Activated naive CD4-positive, alpha-beta T cell treated with anti-CD3 and anti-CD28 coated beads for 36 hours (primary cell): ENCODE data around the gene ARHGAP42. TPM values are rescaled to one million over a fixed set of nuclear protein-coding genes. Genes with fewer than 3 reads are reported as not detected.
"Not testable (repeated sequence)": the region's sequence is repeated elsewhere in the genome, so short reads cannot be mapped to it uniquely, and the experiment has no call there.

Experiments used
- CTCF ChIA-PET: fragments of 350-600 bp; sonication (Branson Sonifier 250); formaldehyde crosslinking; loops from one replicate; lab custom pipeline; 2021; ENCODE audit warnings: antibody characterized with exemption; lab: Charles Lee
- DNase-seq: peaks from one replicate; pipeline ENCODE4 v3.0.0-alpha.2; 2020
- H3K27ac Mint-ChIP-seq: one replicate; pipeline ENCODE4 v1.8.0; 2021; ENCODE audit warnings: mild to moderate bottlenecking, mixed read lengths
- H3K27me3 Mint-ChIP-seq: one replicate; pipeline ENCODE4 v1.8.0; 2021; ENCODE audit warnings: low read depth, mixed read lengths
- H3K36me3 Mint-ChIP-seq: one replicate; pipeline ENCODE4 v1.8.0; 2021; ENCODE audit warnings: low read depth, mixed read lengths
- H3K4me1 Mint-ChIP-seq: one replicate; pipeline ENCODE4 v1.8.0; 2021; ENCODE audit warnings: low read depth, mixed read lengths
- H3K4me3 Mint-ChIP-seq: one replicate; pipeline ENCODE4 v1.8.0; 2021; ENCODE audit warnings: mild to moderate bottlenecking, moderate library complexity, mixed read lengths
- H3K9me3 Mint-ChIP-seq: one replicate; pipeline ENCODE4 v1.8.0; 2021; ENCODE audit warnings: mixed read lengths
- intact Hi-C: fragments of 100-400 bp; cut with micrococcal nuclease; formaldehyde crosslinking; loops from one replicate; pipeline ENCODE4 v1.15.1; 2023
- total RNA-seq, 2 experiments: library from RNA; stranded (reverse); gene quantifications; one replicate each; pipeline ENCODE4 v1.2.3, GENCODE V29; 2021

The ARHGAP42 gene
- total RNA-seq, 2 experiments from 2014 or later, result not detected

DNA sequence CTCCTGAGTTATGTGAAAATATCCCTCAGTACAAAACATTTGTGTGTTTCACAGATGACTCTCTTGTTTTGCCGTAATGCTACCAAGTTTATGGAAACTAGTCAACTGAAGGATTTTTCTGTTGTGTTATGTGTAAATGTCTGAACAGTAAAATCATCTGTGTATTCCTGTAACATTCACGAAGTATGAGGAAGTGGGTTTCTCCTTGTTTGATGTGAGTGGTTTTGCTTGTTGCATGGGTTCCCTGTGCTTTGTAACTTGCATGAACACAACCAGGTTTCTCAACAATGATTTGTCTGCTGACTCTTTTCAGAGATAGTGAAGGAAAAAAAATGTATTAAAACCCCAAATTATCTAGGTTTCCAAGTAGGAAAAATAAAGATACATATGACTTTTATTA lies 304.5 kb downstream of the ARHGAP42 start:
- Mint-ChIP-seq H3K4me1 (no peaks in the 10 kb centered on the region), H3K4me3 (no peak overlapping the region), H3K36me3 (no peaks in the 10 kb centered on the region), H3K27ac (no peak overlapping the region), H3K27me3 (no peaks in the 10 kb centered on the region), H3K9me3 (no peaks in the 10 kb centered on the region)
- CTCF ChIA-PET, result no interaction called here
- intact Hi-C loops, result no loop called here
- no peak for DNase-seq

DNA sequence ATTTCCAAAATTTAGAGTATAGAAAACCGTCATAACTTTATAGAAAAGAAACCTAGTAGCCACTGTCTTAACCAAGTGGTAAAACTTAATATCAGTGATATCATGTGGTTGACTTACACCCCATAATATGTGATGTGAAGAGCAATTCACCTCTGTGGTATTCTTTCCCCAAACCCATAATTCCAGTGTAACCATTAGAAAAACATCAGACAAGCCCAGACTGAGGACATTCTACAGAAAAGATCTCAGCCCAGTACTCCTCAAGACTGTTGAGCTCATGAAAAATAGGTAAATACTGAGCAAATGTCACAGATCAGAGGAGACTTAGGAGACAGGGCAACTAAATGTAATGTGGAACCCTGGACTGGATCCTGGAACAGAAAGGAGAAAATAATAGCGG lies 307.9 kb downstream of the ARHGAP42 start:
- CTCF ChIA-PET, result no interaction called here
- Mint-ChIP-seq H3K4me3 (no peak overlapping the region), H3K36me3 (no peaks in the 10 kb centered on the region), H3K27ac (no peak overlapping the region), H3K4me1 (no peaks in the 10 kb centered on the region), H3K9me3 (no peaks in the 10 kb centered on the region), H3K27me3 (no peaks in the 10 kb centered on the region)
- no peak for DNase-seq
- intact Hi-C loops, result no loop called here

DNA sequence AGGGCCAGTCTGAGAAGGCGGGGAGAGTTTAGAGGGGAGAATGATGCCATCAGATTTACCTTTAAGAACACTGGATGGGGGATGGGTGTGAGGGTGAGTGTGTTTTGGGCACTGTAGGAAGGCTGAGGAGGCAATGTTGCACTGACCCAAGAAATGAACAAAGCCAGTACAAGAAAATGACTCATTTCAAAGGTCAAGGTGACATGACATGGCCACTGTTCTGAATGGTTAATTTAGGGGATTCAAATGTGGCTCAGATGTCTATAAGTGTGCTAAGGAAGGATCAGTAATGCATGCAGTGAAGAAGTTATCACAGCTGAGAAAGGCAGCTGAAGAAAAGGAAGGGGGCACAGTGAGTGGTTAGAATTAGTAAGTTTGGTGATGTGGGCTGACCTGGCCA lies 312.7 kb downstream of the ARHGAP42 start:
- no peaks in the 10 kb centered on the region for H3K36me3 Mint-ChIP-seq
- no peaks in the 10 kb centered on the region for H3K4me1 Mint-ChIP-seq
- no peak overlapping the region for H3K27ac Mint-ChIP-seq
- no peak overlapping the region for H3K4me3 Mint-ChIP-seq
- no peak for DNase-seq
- CTCF ChIA-PET, result no interaction called here
- H3K27me3 Mint-ChIP-seq, result no peaks in the 10 kb centered on the region
- no peaks in the 10 kb centered on the region for H3K9me3 Mint-ChIP-seq
- intact Hi-C loops, result no loop called here

DNA sequence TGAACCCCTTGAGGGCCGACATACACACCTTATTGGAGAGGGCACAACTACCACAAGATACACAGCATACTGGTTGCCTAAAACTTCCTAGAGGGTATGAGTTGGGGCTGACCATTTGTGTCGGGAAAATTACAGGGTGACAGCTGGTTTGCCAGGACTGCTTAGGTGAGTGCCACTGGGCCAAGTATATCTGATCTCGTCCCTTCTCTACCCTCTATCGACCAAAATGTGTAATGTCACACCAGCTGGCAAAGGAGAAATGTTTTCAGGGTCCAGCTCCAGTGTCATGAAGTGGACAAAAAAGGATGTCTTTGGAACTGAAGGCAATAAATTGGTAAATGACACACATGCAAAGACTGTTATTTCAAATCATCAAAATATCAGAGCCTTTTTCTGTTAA lies 316.4 kb downstream of the ARHGAP42 start:
- H3K4me3 Mint-ChIP-seq, result no peak overlapping the region
- no peak overlapping the region for H3K27ac Mint-ChIP-seq
- no peaks in the 10 kb centered on the region for H3K9me3 Mint-ChIP-seq
- DNase-seq, result no peak
- H3K4me1 Mint-ChIP-seq, result no peaks in the 10 kb centered on the region
- intact Hi-C loops, result no loop called here
- CTCF ChIA-PET, result no interaction called here
- no peaks in the 10 kb centered on the region for H3K27me3 Mint-ChIP-seq
- no peaks in the 10 kb centered on the region for H3K36me3 Mint-ChIP-seq

DNA sequence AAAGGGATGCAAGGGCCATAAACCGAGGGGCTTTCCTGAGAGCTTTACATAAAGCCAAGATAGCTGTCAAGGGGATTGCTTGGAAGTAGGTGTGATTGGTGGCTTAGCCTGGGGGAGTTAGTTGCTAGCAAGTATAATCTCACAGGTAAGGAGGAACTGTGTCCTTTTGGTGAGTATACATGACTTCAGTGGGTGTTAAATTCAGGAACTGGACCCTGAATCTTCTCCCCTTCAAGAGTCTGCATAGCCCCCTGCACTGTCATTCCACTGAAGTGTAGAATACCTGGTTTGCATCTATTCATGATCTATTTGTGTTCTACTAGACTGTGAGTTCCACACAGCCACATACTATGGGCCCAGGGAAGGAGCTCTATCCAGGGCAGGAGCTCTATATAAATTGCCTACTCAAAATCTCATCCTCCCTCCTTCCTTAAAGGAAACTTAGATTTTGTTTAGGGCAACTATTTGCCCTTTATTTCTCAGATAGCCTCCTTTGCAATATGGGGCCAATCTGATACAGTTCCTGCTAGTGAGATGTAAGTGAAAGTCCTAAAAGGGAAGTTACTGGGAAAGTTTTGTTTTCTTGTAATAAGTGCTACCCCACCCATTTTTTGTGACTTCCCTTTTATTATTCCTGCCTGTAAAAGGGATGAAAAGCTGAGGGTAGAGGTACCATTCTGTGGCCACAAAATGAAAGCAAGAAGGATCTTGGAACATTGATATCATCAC lies 322.0 kb downstream of the ARHGAP42 start:
- Mint-ChIP-seq H3K36me3 (no peaks in the 10 kb centered on the region), H3K27ac (no peak overlapping the region), H3K9me3 (peaks cover 2% of the 10 kb centered on the region), H3K27me3 (no peaks in the 10 kb centered on the region), H3K4me1 (no peaks in the 10 kb centered on the region), H3K4me3 (no peak overlapping the region)
- CTCF ChIA-PET, result no interaction called here
- intact Hi-C loops, result no loop called here
- no peak for DNase-seq

DNA sequence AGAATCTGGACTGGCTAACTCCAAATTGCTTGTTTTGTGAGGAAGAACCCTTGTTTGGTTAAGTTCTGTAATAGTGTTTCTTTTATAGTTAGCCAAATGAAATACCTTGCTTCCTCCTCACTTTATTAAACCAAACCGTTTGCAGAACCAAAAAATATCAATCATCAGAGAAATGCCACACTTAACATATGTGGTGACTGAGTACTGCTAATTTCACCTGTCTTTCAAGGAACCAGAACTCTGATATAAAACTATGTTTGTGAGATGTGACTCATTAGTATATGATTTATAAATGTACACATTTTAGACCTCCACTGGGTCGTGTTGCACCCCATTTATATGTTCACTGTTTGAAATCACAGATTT lies 322.6 kb downstream of the ARHGAP42 start:
- CTCF ChIA-PET, result interaction anchor here (0.6 kb wide), 1 partner anchor 9 kb away, joined by 3 read pairs; no protein-coding TSS in a partner anchor
- intact Hi-C loops, result no loop called here
- H3K27ac Mint-ChIP-seq, result no peak overlapping the region
- no peaks in the 10 kb centered on the region for H3K27me3 Mint-ChIP-seq
- H3K36me3 Mint-ChIP-seq, result no peaks in the 10 kb centered on the region
- DNase-seq, result no peak
- peaks cover 3% of the 10 kb centered on the region for H3K9me3 Mint-ChIP-seq
- H3K4me3 Mint-ChIP-seq, result no peak overlapping the region
- H3K4me1 Mint-ChIP-seq, result no peaks in the 10 kb centered on the region

DNA sequence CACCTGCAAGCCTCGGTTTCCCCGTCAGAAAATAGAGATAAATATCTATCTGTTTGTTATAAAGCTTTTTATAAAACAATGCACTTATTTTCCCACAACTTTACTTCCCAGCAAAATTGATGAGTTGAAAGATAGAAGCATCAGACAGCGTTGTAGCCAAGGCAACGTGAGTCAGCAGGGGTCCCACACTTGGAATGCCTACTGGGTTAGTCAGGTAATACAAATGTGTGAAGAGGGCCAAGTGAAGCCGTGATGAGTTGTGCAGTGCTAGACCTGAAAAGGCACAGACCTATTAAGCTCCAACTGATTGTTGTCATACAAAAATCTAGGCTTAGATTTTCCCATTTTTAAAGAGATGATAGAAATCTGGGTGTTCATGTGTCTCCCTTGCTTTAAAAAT lies 323.8 kb downstream of the ARHGAP42 start:
- H3K4me1 Mint-ChIP-seq, result no peaks in the 10 kb centered on the region
- CTCF ChIA-PET, result no interaction called here
- H3K27me3 Mint-ChIP-seq, result no peaks in the 10 kb centered on the region
- intact Hi-C loops, result no loop called here
- no peak overlapping the region for H3K4me3 Mint-ChIP-seq
- no peaks in the 10 kb centered on the region for H3K36me3 Mint-ChIP-seq
- DNase-seq, result no peak
- H3K9me3 Mint-ChIP-seq, result peaks cover 4% of the 10 kb centered on the region
- H3K27ac Mint-ChIP-seq, result no peak overlapping the region

DNA sequence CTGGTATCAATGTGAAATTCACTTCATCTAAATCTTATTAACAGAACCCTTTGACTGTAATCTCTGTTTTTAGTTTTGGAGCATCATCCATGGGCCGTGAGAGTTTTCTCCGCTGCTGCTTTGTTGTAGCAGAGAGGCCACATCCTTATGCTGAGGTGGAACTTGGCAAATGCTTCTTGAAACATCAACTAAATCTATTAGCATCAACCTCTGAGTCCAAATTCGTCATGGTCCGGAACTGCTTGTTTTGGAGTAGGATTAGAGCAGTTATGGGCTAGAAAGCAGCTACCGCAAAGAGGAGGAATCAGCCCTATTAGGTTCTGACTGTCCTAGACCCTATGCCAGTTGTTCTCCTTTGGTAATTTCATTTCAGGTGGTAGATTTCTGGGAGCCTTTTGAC lies 324.8 kb downstream of the ARHGAP42 start:
- Mint-ChIP-seq H3K9me3 (peaks cover 4% of the 10 kb centered on the region), H3K27me3 (no peaks in the 10 kb centered on the region), H3K27ac (no peak overlapping the region), H3K4me1 (no peaks in the 10 kb centered on the region), H3K4me3 (no peak overlapping the region), H3K36me3 (no peaks in the 10 kb centered on the region)
- no peak for DNase-seq
- CTCF ChIA-PET, result no interaction called here
- intact Hi-C loops, result no loop called here

DNA sequence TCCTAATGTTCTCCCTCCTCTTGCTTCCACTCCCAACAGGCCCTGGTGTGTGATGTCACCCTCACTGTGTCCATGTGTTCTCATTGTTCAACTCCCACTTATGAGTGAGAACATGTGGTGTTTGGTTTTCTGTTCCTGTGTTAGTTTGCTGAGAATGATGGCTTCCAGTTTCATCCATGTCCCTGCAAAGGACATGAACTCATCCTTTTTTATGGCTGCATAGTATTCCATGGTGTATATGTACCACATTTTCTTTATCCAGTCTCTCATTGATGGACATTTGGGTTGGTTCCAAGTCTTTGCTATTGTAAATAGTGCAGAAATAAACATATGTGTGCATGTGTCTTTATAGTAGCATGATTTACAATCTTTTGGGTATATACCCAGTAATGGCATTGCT lies 326.6 kb downstream of the ARHGAP42 start:
- intact Hi-C loops, result not testable (repeated sequence)

DNA sequence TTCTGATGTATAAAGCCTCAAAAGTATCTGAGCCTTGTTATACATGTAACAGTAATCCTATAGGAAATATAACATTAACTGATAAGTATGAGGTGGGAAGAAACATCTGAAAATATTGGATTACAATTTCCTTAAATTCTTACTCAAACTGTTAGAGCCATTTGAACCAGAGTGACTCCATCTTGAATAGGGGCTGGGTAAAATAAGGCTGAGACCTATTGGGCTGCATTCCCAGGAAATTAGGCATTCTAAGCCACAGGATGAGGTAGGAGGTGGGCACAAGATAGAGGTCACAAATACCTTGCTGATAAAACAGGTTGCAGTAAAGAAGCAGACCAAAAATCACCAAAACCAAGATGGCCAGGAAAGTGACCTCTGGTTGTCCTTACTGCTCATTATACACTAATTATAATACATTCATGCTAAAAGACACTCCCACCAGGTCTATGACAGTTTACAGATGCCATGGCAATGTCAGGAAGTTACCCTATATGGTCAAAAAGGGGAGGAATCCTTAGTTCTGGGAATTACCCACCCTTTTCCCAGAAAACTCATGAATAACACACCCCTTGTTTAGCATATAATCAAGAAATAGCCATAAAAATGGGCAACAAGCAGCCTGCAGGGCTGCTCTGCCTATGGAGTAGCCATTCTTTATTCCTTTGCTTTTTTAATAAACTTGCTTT lies 327.7 kb downstream of the ARHGAP42 start:
- intact Hi-C loops, result no loop called here
- Mint-ChIP-seq H3K27ac (no peak overlapping the region), H3K4me3 (no peak overlapping the region), H3K27me3 (no peaks in the 10 kb centered on the region), H3K4me1 (no peaks in the 10 kb centered on the region), H3K36me3 (no peaks in the 10 kb centered on the region), H3K9me3 (peaks cover 4% of the 10 kb centered on the region)
- no peak for DNase-seq
- CTCF ChIA-PET, result no interaction called here

More for the DNA sequence above, 326.6 kb downstream of the ARHGAP42 start:
- H3K9me3 Mint-ChIP-seq, H3K27ac Mint-ChIP-seq, H3K4me3 Mint-ChIP-seq, DNase-seq, H3K4me1 Mint-ChIP-seq, H3K27me3 Mint-ChIP-seq, CTCF ChIA-PET, H3K36me3 Mint-ChIP-seq: not testable (repeated sequence)

DNA sequence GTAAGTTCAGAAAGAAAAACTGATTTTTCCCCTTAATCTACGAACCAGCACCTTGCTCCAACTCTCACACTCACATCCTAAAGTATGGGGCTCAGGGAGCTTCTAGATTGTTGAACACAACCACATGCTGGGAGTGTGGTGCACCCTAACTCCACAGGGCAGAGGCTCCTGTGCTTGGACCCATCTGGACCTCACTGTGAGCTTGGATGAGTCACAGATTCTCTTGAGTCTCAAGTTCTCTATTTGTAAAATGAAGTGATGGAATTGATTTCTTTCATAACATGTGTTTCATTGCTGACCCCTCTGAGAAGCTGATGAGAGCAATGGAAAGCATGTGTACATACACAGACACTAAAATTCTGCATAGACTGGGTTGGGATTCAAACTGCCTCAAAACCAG lies 332.8 kb downstream of the ARHGAP42 start:
- intact Hi-C loops, result no loop called here
- H3K4me1 Mint-ChIP-seq, result no peaks in the 10 kb centered on the region
- H3K36me3 Mint-ChIP-seq, result no peaks in the 10 kb centered on the region
- H3K9me3 Mint-ChIP-seq, result no peaks in the 10 kb centered on the region
- no peaks in the 10 kb centered on the region for H3K27me3 Mint-ChIP-seq
- DNase-seq, result no peak
- CTCF ChIA-PET, result no interaction called here
- no peak overlapping the region for H3K27ac Mint-ChIP-seq
- no peak overlapping the region for H3K4me3 Mint-ChIP-seq

DNA sequence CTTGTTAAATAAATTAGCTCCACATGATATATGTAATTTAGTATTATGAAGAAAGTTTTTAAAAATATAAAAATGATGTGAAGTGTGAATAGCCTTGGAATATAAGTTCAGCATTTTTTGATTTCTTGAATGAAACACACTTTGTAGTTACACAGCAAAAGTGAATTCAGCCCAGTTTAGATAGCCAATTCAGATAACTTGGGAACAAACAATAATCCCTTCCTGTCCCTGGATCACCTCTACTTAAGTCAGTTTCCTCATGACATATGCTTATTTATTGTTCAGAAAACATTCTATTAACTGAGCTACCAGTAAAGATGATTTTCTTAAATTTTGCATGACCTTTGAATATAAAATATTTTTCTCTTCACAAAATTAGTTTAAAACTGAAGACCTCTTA lies 335.2 kb downstream of the ARHGAP42 start:
- no peaks in the 10 kb centered on the region for H3K9me3 Mint-ChIP-seq
- H3K36me3 Mint-ChIP-seq, result no peaks in the 10 kb centered on the region
- no peak overlapping the region for H3K4me3 Mint-ChIP-seq
- DNase-seq, result no peak
- CTCF ChIA-PET, result no interaction called here
- no peaks in the 10 kb centered on the region for H3K27me3 Mint-ChIP-seq
- intact Hi-C loops, result no loop called here
- no peaks in the 10 kb centered on the region for H3K4me1 Mint-ChIP-seq
- H3K27ac Mint-ChIP-seq, result no peak overlapping the region

DNA sequence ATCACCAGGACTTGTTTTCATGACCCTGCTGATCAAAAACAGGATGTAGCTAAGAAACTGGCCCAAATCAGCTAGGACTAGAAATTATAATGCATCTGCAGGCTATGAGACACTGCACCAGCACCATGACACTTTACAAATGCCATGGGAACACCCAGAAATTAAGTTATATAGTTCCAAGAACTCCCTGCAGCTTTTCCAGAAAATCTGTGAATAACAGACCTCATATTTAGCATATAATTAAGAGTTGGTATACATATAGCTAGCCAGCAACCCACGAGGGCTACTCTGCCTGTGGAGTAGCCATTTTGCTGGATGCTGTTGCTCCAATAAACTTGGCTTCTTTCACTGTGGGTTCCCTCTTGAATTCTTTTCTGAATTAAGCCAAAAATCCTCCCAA lies 341.6 kb downstream of the ARHGAP42 start:
- intact Hi-C loops, result no loop called here
- Mint-ChIP-seq H3K4me3 (no peak overlapping the region), H3K36me3 (no peaks in the 10 kb centered on the region), H3K4me1 (no peaks in the 10 kb centered on the region), H3K9me3 (peaks cover 4% of the 10 kb centered on the region), H3K27me3 (no peaks in the 10 kb centered on the region), H3K27ac (no peak overlapping the region)
- CTCF ChIA-PET, result no interaction called here
- no peak for DNase-seq
